Neural cell (in vitro differentiated cells): ENCODE results near the gene AK5.

Experiments used
- EP300 ChIP-seq: fragments of 450-650 bp; conservative IDR thresholded peaks from 2 replicates; pipeline ENCODE4 v1.6.1; 2014; ENCODE audit warnings: antibody characterized with exemption, mild to moderate bottlenecking, moderate library complexity; ENCODE audit not compliant: poor library complexity, severe bottlenecking
- MXI1 ChIP-seq: fragments of 450-650 bp; conservative IDR thresholded peaks from 2 replicates; pipeline ENCODE4 v1.6.1; 2014; ENCODE audit warnings: antibody characterized with exemption, mild to moderate bottlenecking; ENCODE audit not compliant: poor library complexity, severe bottlenecking
- POLR2AphosphoS5 ChIP-seq: IDR thresholded peaks from 2 replicates; pipeline ENCODE4 v1.6.1; 2012
- TAF1 ChIP-seq: IDR thresholded peaks from 2 replicates; pipeline ENCODE4 v1.6.1; 2012; ENCODE audit warnings: low read depth
- TF ChIP-seq, protein P1 (sequence below): fragments of 450-650 bp; IDR thresholded peaks from 2 replicates; pipeline ENCODE4 v1.5.1; 2014; ENCODE audit warnings: antibody characterized with exemption, mild to moderate bottlenecking, moderate library complexity; ENCODE audit not compliant: poor library complexity, severe bottlenecking

DNA sequence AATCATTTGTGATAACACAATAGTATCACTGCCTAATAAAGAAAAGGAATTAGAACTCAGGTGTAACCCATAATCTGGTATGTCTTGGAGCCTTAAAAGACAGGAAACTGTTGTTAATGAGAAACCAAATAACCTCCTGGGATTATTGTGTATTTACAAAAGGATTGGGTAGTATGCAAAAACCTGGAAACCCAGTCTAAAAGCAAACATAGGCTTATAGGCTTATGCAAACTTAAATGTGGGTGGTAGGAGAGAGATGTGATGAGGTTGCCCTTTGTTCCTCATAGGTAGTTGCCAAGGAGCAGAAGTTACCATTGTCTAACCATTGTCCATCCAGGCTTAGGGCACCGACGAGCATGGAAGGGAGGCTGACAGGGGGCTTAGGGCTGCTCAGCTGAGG lies 165.8 kb downstream of the AK5 start:
- TF ChIP-seq POLR2AphosphoS5 (no peak), TAF1 (no peak), EP300 (no peak), MXI1 (no peak)
- TF ChIP-seq, protein P1, sequence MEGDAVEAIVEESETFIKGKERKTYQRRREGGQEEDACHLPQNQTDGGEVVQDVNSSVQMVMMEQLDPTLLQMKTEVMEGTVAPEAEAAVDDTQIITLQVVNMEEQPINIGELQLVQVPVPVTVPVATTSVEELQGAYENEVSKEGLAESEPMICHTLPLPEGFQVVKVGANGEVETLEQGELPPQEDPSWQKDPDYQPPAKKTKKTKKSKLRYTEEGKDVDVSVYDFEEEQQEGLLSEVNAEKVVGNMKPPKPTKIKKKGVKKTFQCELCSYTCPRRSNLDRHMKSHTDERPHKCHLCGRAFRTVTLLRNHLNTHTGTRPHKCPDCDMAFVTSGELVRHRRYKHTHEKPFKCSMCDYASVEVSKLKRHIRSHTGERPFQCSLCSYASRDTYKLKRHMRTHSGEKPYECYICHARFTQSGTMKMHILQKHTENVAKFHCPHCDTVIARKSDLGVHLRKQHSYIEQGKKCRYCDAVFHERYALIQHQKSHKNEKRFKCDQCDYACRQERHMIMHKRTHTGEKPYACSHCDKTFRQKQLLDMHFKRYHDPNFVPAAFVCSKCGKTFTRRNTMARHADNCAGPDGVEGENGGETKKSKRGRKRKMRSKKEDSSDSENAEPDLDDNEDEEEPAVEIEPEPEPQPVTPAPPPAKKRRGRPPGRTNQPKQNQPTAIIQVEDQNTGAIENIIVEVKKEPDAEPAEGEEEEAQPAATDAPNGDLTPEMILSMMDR: no peak
